Brain pericyte (primary cell): ENCODE results near the gene ALCAM.
"Not testable (repeated sequence)": the region's sequence is repeated elsewhere in the genome, so short reads cannot be mapped to it uniquely, and the experiment has no call there.

ENCODE experiments used
- DNase-seq: peaks from one replicate; pipeline ENCODE4 v3.0.0-alpha.2; 2012; ENCODE audit warnings: low read depth, low spot score

Gene ALCAM

DNA sequence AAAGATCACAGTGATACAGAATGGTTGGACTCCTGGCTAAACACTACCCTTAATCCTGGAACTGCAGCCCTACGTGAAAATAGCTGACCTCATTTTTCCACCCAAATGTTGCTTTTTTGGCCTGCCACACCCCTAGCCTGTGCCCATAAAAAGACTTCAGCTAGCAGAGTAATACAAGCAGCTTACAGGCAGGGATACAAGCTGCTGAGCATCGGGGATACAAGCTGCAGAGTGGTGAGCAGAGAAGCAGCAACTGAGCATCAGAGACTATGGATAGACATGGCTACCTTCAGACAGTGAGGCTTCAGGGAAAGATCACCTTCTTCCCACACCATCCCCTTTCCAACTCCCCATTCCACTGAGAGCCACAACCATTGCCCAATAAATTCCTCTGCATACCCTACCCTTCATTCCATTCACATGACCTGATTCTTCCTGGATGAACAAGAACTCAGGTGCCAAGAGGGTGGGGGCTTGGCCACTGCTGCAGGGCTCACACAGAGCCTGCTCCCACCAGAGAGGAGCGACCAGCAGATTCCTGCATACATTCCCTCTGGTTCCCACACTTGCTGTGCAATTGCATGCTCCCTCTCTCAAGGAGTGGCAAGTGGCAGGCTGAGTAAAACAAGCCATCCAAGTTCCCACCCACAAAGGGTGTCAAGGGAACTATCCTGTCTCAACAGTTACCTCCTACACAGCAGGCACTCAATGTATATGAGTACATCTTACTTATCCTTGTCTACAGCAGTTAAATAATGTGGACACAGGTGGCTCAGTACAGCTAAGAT lies 217.5 kb downstream of the ALCAM start:
- no peak for DNase-seq

DNA sequence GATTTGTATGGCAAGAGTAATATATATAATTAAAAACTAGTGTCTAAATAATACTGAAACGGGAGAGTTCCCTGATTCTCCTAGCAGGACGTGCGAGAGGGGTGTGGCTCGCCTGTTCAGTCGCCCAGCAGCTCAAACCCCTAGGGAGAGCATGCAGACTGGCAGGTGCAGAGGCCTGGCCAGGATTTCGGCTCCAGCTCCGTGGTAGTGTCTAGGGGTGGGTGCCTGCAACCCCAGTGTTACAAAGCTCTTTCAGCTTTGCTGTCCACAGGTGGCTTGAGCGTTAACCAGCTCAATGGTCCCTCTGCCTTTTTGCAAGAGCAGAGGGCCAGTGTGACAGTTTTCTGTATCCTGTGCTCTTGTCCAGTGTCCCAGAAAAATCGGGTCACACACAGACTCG lies 226.6 kb downstream of the ALCAM start:
- no peak for DNase-seq

DNA sequence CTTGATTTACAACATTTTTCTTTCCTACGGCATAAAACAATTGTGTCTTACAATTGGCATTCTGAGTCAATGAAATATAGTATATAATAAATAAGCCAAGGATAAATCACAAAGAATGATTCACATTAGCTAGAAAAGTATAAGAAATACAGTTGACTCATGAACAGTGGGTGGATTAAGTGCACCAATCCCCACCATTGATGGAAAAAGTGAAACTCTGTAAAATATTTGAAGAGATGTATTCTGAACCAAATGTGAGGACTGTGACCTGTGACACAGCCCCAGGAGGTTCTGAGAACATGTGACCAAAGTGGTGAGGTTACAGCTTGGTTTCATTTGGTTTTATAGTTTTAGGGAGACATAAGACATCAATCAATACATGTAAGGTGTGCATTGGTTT lies 227.5 kb downstream of the ALCAM start:
- DNase-seq: no peak

DNA sequence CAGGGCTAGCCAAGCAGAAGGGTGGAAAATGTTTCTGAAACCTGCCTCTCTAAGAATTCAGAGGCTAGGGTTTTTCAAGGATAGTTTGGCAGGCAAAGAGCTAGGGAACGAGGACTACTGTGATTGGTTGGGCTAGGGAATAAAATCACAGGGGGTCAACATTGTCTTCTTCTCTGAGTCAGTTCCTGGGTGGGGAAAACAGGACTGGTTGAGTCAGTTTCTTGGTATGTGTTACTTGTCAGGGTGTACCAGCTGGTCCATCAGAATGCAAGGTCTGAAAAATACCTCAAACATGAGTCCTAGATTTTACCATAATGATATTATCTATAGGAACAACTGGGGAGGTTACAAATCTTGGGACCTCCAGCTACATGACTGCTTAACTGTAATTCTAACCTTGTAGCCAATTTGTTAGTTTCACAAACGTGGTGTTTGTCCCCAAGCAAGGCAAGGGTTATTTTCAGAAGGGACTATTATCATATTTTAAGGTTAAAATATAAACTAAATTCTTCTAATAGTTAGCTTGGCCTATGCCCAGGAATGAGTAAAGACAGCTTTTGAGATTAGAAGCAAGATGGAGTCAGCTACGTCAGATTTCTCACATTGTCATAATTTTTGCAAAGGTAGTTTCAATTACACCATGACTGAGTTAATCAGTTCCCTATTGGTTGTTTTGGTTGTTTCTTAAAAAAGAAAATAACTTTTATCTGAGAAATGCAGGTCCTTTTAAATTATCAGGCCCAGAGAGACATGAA lies 231.5 kb downstream of the ALCAM start:
- DNase-seq: no peak

DNA sequence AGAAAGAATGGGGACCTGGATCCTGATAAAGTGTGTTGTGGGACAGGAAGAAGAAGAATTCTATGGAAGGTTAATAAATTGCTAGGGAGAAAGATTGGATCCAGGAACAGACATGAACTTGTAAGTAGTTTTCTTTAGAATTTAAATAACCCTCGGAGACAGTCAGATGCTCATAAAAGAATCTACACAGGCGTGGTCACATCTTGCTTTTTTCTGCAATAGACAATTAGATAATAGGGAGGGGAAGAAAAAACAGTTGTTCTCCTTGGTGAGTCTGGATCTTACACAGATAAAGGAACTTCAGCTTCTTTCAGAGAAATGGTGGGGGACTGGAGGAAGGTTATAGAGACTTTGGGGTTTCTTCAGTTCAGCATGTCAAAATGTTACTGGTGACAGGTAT lies 232.6 kb downstream of the ALCAM start:
- no peak for DNase-seq

DNA sequence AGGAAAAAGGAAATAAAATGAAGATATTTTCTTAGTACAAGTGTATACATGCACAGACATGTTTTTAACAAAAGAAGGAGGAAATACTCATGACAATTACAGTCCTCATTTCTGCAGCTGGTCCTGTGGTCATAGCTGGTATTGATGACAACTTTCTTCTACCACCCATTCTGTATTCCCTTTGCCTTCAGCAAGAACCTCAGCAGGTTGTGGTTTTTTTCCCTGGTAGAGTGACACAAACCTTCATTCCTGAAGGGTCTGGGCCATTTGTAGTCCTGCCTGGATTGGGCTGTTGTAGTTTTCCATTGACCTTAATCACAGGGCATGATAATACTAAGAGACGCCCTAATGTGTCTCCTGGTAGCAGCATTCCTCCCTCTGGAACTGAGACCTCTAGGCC lies 235.0 kb downstream of the ALCAM start:
- not testable (repeated sequence) for DNase-seq

DNA sequence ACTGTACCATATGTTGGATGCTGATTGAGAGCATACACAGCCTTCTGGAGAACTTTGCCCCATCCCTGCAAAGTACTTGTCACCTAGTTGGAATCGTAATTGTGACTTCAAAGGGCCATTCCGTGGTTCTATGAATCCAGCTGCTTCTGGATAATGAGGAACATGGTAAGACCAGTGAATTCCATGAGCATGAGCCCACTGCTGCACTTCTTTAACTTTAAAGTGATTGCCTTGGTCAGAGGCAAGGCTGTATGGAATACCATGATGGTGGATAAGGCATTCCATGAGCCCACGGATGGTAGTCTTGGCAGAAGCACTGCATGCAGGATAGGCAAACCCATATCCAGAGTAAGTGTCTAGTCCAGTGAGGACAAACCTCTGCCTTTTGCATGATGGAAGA lies 235.6 kb downstream of the ALCAM start:
- not testable (repeated sequence) for DNase-seq

DNA sequence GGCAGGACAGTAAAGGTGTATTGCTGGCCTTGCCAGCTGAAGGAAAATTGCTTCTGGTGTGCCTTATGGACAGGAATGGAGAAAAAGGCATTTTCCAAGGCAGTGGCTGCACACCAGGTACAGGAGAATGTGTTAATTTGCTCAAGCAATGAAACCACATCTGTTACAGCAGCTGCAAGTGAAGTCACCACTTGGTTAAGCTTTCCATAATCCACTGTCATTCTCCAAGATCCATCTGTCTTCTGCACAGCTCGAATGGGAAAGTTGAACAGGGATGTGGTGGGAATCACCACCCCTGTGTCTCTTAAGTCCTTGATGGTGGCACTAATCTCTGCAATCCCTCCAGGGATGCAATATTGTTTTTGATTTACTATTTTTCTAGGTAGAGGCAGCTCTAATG lies 236.8 kb downstream of the ALCAM start:
- not testable (repeated sequence) for DNase-seq

DNA sequence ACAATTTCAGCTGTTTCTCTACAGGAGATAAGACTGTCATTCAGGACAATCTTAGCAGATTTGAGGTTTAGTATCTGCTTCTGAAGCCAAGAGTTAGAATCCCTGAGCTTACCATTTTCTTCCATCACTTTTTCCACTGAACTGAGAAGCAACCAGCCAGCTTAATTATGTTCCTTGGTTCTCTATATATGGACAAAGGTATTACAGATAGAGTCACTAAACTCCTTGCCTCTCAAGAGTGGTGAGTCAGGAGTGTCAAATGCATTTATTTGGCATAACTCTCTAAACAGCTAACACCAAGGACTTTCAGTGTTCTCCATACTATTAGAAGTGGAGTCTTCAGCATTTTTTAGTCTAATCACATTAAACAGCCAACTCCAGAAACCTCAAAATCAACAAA lies 239.3 kb downstream of the ALCAM start:
- DNase-seq: no peak

DNA sequence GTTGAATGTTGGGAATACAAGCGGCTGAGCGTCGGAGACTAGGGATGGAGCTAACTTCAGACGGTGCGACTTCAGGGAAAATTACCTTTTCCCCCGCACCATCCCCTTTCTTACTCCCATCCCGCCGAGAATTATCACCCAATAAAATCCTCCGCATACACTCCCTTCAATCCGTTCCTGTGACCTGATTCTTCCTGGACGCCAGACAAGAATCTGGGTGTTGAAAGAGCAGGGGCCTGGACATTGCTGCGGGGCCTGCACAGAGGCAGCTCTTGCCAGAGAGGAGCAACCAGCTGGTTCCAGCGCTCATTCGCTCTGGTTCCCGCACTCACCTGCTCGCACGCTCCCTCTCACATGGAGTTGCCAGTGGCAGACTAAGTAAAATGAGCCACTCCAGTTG lies 241.9 kb downstream of the ALCAM start:
- no peak for DNase-seq

DNA sequence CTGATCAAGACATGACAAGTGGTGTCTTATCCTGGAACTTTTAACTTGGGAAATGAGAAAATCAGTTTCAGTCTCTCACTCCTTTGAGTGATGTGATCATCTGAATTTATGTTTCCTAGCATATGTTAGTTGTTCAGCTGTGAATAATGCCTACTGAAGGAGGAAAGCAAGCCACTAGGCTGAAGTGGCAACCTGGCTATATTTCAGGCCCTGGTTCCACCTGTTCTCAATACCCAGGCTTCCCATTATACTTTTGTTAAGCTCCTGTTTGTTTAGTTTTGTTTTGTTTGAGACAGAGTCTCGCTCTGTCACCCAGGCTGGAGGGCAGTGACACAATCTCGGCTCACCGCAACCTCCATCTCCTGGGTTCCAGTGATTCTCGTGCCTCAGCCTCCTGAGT lies 243.8 kb downstream of the ALCAM start:
- DNase-seq: no peak

DNA sequence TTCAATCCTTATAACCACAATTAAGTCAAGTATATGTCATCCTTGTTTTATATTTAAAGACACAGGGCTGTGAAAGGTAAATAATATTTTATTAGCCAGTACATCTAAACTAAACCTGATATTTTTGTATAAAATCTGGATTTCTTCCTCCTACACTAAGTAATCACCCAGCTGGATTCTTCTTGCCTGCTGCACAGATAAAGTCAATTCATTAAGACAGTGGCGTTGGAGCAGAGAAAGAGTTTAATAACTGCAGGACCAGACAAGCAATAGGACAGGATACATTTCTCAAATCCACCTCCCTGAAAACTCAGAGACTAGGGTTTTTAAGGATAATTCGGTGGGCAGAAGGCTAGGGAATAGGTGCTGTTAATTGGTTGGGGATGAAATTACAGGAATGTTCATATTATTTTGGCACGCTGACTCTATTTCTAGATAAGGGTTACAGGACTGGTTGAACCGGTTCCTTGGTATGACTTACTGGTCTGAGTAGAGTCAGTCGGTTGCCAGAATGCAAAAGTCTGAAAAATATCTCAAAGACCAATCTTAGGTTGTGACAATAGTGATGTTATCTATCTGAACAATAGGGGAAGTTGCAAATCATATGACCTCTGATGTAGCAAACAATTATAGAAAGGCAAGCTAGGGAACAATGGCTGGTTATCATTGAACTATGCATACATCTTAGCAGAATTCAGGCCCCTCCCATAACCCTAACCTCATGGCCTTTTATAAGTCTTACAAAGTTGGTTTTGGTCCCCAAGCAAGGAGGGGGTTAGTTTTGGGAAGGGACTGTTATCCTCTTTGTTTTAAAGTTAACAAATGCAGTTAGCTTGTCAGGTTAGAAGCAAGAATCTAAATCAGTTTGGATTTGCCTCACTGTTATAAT lies 244.8 kb downstream of the ALCAM start:
- no peak for DNase-seq

DNA sequence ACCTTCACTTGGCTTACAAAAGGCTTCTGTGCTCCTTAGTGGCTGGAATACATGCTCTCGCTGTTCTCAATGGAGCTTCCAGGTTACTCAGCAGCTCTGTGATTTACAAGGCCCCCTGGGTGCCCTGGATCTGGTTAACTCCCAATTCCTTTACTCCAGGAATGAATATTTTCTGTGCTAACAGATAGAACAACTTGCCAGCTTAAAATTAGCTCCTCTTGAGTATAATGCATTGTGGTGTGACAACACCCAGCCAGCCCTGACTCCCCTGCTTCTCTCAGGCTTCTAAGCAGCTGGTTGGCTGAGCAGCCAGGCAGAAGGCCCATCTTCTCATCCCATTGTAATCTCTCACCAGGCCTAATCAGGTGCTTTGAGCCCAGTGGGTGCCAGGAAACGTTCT lies 246.4 kb downstream of the ALCAM start:
- no peak for DNase-seq

DNA sequence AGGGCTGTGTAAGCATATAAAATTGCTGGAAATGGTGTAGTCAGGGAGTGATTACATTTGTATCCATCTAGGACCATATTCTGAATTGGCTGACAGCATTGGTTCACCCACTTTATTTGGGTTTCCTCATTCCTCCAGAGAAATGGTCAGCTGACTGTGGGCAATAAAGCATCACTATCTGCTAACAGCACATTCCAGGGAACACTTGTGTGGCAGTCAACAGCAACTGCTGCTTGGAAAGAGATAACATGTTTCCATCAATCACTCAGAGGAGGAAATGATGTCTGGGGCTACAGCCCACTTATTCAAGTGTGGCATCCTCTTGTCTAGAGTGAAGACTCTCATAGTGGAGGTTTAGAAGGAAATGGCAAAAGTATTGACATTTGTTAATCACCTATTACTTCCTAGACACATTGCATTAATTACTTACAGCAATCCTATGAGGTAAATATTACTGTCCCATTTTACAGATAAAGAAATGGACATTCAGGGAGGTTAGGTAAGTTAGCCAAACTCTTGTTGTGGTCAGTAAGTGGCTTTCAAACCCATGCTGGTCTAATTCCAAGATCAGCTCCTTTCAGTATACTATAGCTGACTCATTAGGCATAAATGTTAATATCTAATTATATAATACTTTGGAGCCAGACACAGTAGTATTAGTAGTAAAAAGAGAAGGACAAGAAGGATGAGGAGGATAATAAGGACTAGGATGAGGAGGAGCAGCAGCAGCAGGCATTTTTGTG lies 247.8 kb downstream of the ALCAM start:
- DNase-seq: no peak

DNA sequence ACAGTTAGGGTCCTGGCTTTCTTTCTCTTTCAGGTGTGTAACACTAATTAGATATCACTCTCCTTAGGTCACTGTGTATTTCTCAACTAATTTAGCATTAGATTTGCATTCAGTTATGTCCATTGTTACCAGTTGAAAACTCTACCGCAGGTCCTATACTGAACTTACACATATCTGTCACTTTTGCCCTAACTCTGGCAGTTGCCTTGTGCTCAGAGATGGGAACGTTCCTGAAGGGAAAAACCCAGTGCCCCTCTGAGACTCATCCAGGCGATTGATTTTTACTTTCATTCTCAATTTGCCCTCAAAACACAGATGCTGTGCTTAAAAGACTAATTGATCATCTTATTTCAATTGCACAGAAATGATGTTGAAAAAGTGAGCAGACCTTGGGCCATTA lies 249.1 kb downstream of the ALCAM start:
- no peak for DNase-seq

DNA sequence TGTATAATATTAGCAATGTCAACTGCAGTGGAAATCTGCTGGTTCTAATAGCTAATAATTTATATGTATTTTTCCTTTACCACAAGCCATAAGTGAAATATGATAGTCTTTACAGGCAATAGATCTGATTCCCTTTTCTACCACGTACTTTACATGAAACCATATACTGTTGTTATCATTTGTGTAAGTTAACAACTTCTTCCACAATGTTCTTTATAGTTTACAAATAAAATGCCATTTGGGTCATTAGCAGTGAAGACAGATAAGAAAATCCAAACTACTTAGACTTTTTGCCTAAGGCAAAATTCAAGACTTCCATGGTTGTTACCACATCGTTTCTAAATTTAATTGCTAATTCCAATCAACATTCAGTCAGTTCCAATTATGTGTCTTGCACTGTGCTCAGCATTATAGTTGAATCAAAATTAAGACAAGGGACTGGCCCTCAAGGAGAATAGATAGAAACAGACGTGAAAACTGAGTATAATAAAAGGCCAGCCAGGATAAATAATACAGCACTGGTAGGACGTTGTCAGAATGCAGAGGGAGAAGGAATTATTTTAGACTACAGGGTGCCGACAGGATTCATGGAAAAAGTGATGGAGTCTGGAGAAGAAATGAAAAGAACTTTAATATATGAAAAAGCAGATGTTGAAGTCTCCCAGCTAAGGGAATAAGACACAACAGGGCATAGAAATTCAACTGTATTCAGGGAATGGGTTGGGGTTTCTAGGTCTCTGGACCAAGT lies 249.8 kb downstream of the ALCAM start:
- DNase-seq: no peak

DNA sequence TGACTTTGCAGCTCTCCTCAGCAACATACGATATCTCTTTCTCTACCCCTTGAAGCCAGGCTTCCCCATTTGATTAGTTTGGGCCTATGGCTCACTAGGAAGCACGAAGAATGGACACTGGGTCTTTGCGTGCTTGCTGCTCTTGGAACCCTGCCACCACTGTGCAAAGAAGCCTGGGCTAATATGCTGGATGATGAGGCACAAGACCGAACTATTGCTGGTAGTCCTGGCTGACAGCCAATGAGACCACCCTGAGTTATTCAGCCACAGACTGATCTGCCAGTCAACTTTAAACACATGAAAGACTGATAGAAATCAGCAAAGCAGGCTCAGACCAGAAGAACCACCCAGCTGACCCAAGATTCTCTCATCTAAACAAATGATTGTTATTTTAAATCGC lies 251.8 kb downstream of the ALCAM start:
- DNase-seq: peak; percentile 15

DNA sequence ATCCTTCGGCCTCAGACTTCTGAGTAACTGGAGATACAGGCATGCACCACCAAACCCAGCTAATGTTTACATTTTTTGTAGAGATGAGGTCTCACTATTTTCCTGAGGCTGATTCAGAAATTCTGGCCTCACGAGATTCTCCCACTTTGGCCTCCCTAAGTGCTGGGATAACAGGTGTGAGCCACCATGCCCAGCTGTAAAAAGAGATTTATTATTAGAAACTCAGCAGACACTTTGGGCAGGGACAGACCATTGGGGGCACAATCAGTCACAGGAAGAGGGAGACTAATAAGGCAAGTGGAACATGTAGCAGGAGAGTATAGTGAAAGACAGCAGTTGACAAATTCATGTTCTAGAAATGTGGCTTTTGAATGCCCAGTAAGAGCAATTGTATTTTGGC lies 252.9 kb downstream of the ALCAM start:
- no peak for DNase-seq

DNA sequence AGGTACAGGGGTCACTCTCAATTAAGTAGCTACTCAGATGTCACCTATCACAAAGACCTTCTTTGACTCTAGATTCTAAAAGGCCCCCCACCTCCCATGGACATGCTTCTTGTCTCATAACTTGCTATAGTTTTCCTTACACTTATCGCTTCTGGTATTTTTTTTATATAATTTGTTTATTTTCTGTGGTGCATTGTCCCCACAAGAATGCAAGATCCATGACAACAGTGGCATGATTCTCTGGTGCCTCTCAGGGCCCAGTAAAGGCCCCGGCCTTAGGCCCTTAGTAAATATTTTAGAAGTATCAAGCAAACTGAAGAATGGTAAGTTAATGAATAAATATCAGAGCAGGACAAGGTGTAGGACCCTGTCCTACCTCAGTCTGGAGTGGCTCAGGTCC lies 253.5 kb downstream of the ALCAM start:
- DNase-seq: no peak

DNA sequence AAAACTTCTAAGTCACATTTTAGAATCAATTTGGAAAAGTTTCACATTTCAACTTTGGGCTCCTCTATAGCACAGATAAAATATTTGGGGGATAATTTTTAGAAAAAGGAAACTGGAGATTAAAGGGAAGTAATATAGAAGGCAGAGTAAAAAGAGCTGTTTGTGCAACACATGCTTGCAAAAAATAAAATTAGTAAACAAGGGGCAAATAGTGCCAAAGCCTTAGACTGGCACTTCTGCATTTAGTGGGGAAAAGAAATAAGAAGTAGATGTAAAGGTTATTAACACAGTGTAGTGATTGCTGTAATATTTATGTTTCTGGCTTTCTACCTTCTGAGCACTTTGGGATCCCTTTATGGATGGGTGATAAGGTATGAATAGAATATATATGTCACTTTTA lies 255.5 kb downstream of the ALCAM start:
- DNase-seq: no peak
